SU-DHL-6 (cell line): ENCODE data around the gene PPP6R3.
A peak's percentile ranks its signal among the peaks of the same experiment; 100 is the strongest.
"Not testable (repeated sequence)": the region's sequence is repeated elsewhere in the genome, so short reads cannot be mapped to it uniquely, and the experiment has no call there.

ENCODE experiments used
- H2AFZ ChIP-seq: fragments of 200-600 bp; sonication (generic); 2 replicates; pipeline ENCODE4 v1.6.1; 2014; ENCODE audit warnings: low read depth, mild to moderate bottlenecking, moderate library complexity, mixed read lengths, antibody characterized with exemption, low read length; ENCODE audit not compliant: severe bottlenecking
- H3F3A ChIP-seq: fragments of 200-600 bp; shearing (Covaris generic); 2 replicates; pipeline ENCODE4 v1.6.0; 2016; ENCODE audit warnings: antibody characterized with exemption, mild to moderate bottlenecking; ENCODE audit not compliant: insufficient read depth
- H3K27ac ChIP-seq: fragments of 200-600 bp; sonication (generic); 2 replicates; pipeline ENCODE4 v1.5.1; 2016; ENCODE audit warnings: low read depth, mild to moderate bottlenecking, low read length, moderate library complexity, mixed read lengths
- H3K27me3 ChIP-seq: fragments of 200-600 bp; sonication (generic), shearing (Covaris generic); 2 replicates; pipeline ENCODE4 v1.6.0; 2014; ENCODE audit warnings: mild to moderate bottlenecking, low read length
- H3K36me3 ChIP-seq: fragments of 200-600 bp; sonication (generic); 2 replicates; pipeline ENCODE4 v1.6.1; 2014; ENCODE audit warnings: mild to moderate bottlenecking, low read length, mixed read lengths
- H3K4me2 ChIP-seq: fragments of 300-600, 200-600 bp; shearing (Covaris generic), sonication (generic); 2 replicates; pipeline ENCODE4 v1.6.0; 2014; ENCODE audit warnings: low read length, low read depth, mild to moderate bottlenecking; ENCODE audit not compliant: poor library complexity, severe bottlenecking
- H3K4me3 ChIP-seq: fragments of 200-600 bp; sonication (generic); 2 replicates; pipeline ENCODE4 v1.5.1; 2014; ENCODE audit warnings: antibody characterized with exemption, low read length, mild to moderate bottlenecking, mixed read lengths; ENCODE audit not compliant: insufficient read depth, poor library complexity, severe bottlenecking
- H3K79me2 ChIP-seq: fragments of 200-600 bp; sonication (generic); 2 replicates; pipeline ENCODE4 v1.6.1; 2014; ENCODE audit warnings: mild to moderate bottlenecking, low read length, moderate library complexity; ENCODE audit not compliant: insufficient read depth
- H3K9ac ChIP-seq: fragments of 200-600 bp; sonication (generic); 2 replicates; pipeline ENCODE4 v1.7.0; 2014; ENCODE audit warnings: mild to moderate bottlenecking, low read length
- H3K9me2 ChIP-seq: fragments of 200-600 bp; sonication (generic); replicated peaks from 2 replicates; pipeline ENCODE4 v1.6.1; 2014; ENCODE audit warnings: low read length; ENCODE audit not compliant: insufficient read depth
- H3K9me3 ChIP-seq: fragments of 200-600 bp; sonication (generic); 2 replicates; pipeline ENCODE4 v1.6.1; 2014; ENCODE audit warnings: low read length, mixed read lengths; ENCODE audit not compliant: insufficient read depth
- H4K20me1 ChIP-seq: fragments of 200-600 bp; sonication (generic); 2 replicates; pipeline ENCODE4 v1.6.1; 2014; ENCODE audit warnings: low read depth, mild to moderate bottlenecking, antibody characterized with exemption, low read length, moderate library complexity, mixed read lengths
- CTCF ChIP-seq: fragments of 200-600 bp; sonication (generic); IDR thresholded peaks from one replicate; pipeline ENCODE4 v1.5.1; 2017; ENCODE audit warnings: antibody characterized with exemption, mild to moderate bottlenecking, low read length, moderate library complexity; ENCODE audit not compliant: insufficient read depth, poor library complexity, severe bottlenecking
- EZH2phosphoT487 ChIP-seq: fragments of 200-600 bp; sonication (generic), shearing (Covaris generic); conservative IDR thresholded peaks from 2 replicates; pipeline ENCODE4 v1.6.1; 2018; ENCODE audit warnings: mild to moderate bottlenecking, antibody characterized with exemption, low read length, moderate library complexity, mixed read lengths

The PPP6R3 gene

DNA sequence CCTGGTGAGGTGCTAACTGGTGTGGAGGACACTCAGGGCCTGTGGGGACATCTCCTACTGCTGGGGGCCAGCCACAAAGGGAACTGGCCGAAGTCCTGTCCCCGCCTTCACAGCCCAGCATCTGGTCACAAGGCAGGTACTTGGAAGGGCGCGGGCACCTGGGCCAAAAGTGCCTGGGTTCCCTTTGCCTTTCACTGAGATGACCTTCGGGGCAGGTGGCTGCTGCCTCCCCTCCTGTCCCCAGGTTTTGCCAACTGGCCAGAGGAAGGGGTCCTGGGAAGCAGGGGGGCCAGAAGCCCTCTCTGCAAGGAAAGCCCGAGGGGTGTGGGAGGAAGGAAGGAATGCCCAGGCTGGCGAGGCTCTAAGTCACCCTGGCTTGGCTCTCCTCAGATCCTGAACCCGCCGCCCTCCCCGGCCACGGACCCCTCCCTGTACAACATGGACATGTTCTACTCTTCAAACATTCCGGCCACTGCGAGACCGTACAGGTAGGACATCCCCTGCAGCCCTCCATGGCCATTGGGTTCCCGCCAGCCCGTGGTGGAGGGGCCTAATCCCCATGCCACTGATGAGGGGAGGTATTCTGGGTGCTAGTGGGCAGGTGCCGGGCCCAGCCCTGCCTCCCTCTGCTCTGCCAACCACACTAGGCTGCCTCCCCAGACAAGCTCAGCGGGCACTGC lies 14.4 kb upstream of the PPP6R3 start:
- no peak overlapping the region for H3K9ac ChIP-seq
- no peaks in the 10 kb centered on the region for H3K36me3 ChIP-seq
- no peaks in the 10 kb centered on the region for H3K9me2 ChIP-seq
- no peaks in the 10 kb centered on the region for H4K20me1 ChIP-seq
- no peaks in the 10 kb centered on the region for H3K9me3 ChIP-seq
- no peaks in the 10 kb centered on the region for H3F3A ChIP-seq
- H3K4me2 ChIP-seq: no peak overlapping the region
- H3K79me2 ChIP-seq: no peaks in the 10 kb centered on the region
- H3K4me3 ChIP-seq: no peak overlapping the region
- TF ChIP-seq EZH2phosphoT487 (no peak), CTCF (no peak)
- no peak overlapping the region for H3K27ac ChIP-seq
- no peak overlapping the region for H2AFZ ChIP-seq
- H3K27me3 ChIP-seq: no peaks in the 10 kb centered on the region

GRCh38 chr11:68447015-68447801 lies 13.3 kb upstream of the PPP6R3 start:
- H3K27ac ChIP-seq: no peak overlapping the region
- H3K9me2 ChIP-seq: no peaks in the 10 kb centered on the region
- no peaks in the 10 kb centered on the region for H3K9me3 ChIP-seq
- no peaks in the 10 kb centered on the region for H3F3A ChIP-seq
- TF ChIP-seq CTCF: peak; percentile 75
- no peak for TF ChIP-seq EZH2phosphoT487
- H3K27me3 ChIP-seq: no peaks in the 10 kb centered on the region
- no peak overlapping the region for H2AFZ ChIP-seq
- no peaks in the 10 kb centered on the region for H3K79me2 ChIP-seq
- H3K9ac ChIP-seq: no peak overlapping the region
- H3K4me2 ChIP-seq: no peak overlapping the region
- H4K20me1 ChIP-seq: no peaks in the 10 kb centered on the region
- no peak overlapping the region for H3K4me3 ChIP-seq
- no peaks in the 10 kb centered on the region for H3K36me3 ChIP-seq

GRCh38 chr11:68447914-68448313 lies 12.6 kb upstream of the PPP6R3 start:
- H3K9me3 ChIP-seq, H3K4me3 ChIP-seq, H4K20me1 ChIP-seq, H3K27me3 ChIP-seq, H3K27ac ChIP-seq, H3K36me3 ChIP-seq, H3K9ac ChIP-seq, H3K4me2 ChIP-seq, H3F3A ChIP-seq, H2AFZ ChIP-seq, H3K9me2 ChIP-seq, H3K79me2 ChIP-seq: not testable (repeated sequence)

GRCh38 chr11:68448604-68449011 lies 11.9 kb upstream of the PPP6R3 start:
- Histone ChIP-seq H4K20me1 (no peaks in the 10 kb centered on the region), H2AFZ (no peak overlapping the region), H3K79me2 (no peaks in the 10 kb centered on the region), H3K27me3 (no peaks in the 10 kb centered on the region), H3K4me2 (no peak overlapping the region), H3K36me3 (no peaks in the 10 kb centered on the region), H3K4me3 (no peak overlapping the region), H3K27ac (no peak overlapping the region), H3K9me3 (no peaks in the 10 kb centered on the region), H3K9ac (no peak overlapping the region), H3K9me2 (no peaks in the 10 kb centered on the region), H3F3A (no peaks in the 10 kb centered on the region)
- TF ChIP-seq CTCF (no peak), EZH2phosphoT487 (no peak)
